HCT116 (cell line): ENCODE data around the gene FURIN. TPM values are rescaled to one million over a fixed set of nuclear protein-coding genes. Genes with fewer than 3 reads are reported as not detected.

Experiments
- ATAC-seq: fragments of 200-7000 bp; cut with Tn5 transposase; 2 replicates; pipeline ENCODE4 v1.9.1; 2020; ENCODE audit warnings: mild to moderate bottlenecking, moderate library complexity
- BruUV-seq: library from RNA; stranded (reverse); fragments of 400-500 nt; replicated peaks from 2 replicates; lab custom pipeline; 2021; lab: Mats Ljungman, UMichigan
- CTCF ChIA-PET: fragments of 300-600 bp; sonication (Branson Sonifier 250); formaldehyde crosslinking; loops from one replicate; lab custom pipeline; 2021; ENCODE audit warnings: antibody characterized with exemption; lab: Charles Lee
- POLR2A ChIA-PET: fragments of 300-600, 350-600 bp; sonication (Branson Sonifier 250); formaldehyde crosslinking; loops from one replicate; lab custom pipeline; 2021; ENCODE audit warnings: antibody characterized with exemption; lab: Charles Lee
- RAD21 ChIA-PET, 2 experiments: fragments of 300-600 bp; sonication (Branson Sonifier 250); formaldehyde crosslinking; loops; one replicate each; lab custom pipeline; 2023; ENCODE audit warnings: low total read pairs in 2 of 2; ENCODE audit not compliant: uncharacterized antibody in 2 of 2, unreplicated experiment in 2 of 2, low non-redundant PET in 1 of 2; lab: Charles Lee
- DNase-seq: peaks from one replicate; pipeline ENCODE4 v3.0.0-alpha.2; 2010; ENCODE audit warnings: low read depth, low spot score
- H2AFZ ChIP-seq: fragments of 200-600 bp; shearing (Covaris generic), sonication (generic); 2 replicates; pipeline ENCODE4 v1.6.1; 2017; ENCODE audit warnings: low read depth, mixed run types, mixed read lengths, antibody characterized with exemption, low read length; ENCODE audit not compliant: poor library complexity, severe bottlenecking
- H3K27ac ChIP-seq: 2 replicates; pipeline ENCODE4 v1.5.1; 2012; ENCODE audit warnings: low read depth, low read length
- H3K27me3 ChIP-seq: fragments of 200-600 bp; sonication (generic); 2 replicates; pipeline ENCODE4 v1.6.1; 2016; ENCODE audit warnings: mixed run types, low read length, mixed read lengths; ENCODE audit not compliant: insufficient read depth
- H3K36me3 ChIP-seq, 2 experiments: fragments of 200-500 bp in 1 of 2; fragments of 200-600 bp in 1 of 2; sonication (Bioruptor generic) in 1 of 2; sonication (generic) in 1 of 2; 2 replicates each; pipeline versions ENCODE4 v1.5.1 to v1.6.1; 2014 to 2016; ENCODE audit warnings: low read length in 2 of 2, inconsistent platforms in 1 of 2, mixed read lengths in 1 of 2, mixed run types in 1 of 2; ENCODE audit not compliant: insufficient read depth in 2 of 2, control insufficient read depth in 1 of 2
- H3K4me1 ChIP-seq, 2 experiments: fragments of 200-600 bp in 1 of 2; sonication (generic) in 1 of 2; 2 replicates each; pipeline versions ENCODE4 v1.5.1 to v1.6.1; 2012 to 2017; ENCODE audit warnings: low read length in 2 of 2, inconsistent platforms in 1 of 2, mild to moderate bottlenecking in 1 of 2, mixed read lengths in 1 of 2, mixed run types in 1 of 2, moderate library complexity in 1 of 2; ENCODE audit not compliant: insufficient read depth in 2 of 2, control insufficient read depth in 1 of 2
- H3K4me2 ChIP-seq: fragments of 200-600 bp; sonication (generic); 2 replicates; pipeline ENCODE4 v1.6.1; 2017; ENCODE audit warnings: mixed run types, low read length, mixed read lengths
- H3K4me3 ChIP-seq, 2 experiments: fragments of 200-600 bp in 1 of 2; sonication (generic) in 1 of 2; replicated peaks in 1 of 2; 2 replicates each; pipeline ENCODE4 v1.5.1; 2011 to 2016; ENCODE audit warnings: low read length in 2 of 2, control low read depth in 1 of 2, low read depth in 1 of 2, mild to moderate bottlenecking in 1 of 2, mixed read lengths in 1 of 2, mixed run types in 1 of 2
- H3K79me2 ChIP-seq: fragments of 200-600 bp; sonication (generic); 2 replicates; pipeline ENCODE4 v1.6.1; 2017; ENCODE audit warnings: mild to moderate bottlenecking, mixed run types, low read length, moderate library complexity, mixed read lengths; ENCODE audit not compliant: insufficient read depth
- H3K9ac ChIP-seq: fragments of 200-600 bp; sonication (generic); 2 replicates; pipeline ENCODE4 v1.6.1; 2016; ENCODE audit warnings: low read length, mixed read lengths
- H3K9me2 ChIP-seq: fragments of 200-600 bp; sonication (generic), shearing (Covaris generic); 2 replicates; pipeline ENCODE4 v1.6.1; 2017; ENCODE audit warnings: mixed run types, mild to moderate bottlenecking, moderate library complexity; ENCODE audit not compliant: insufficient read depth
- H3K9me3 ChIP-seq, 2 experiments: fragments of 200-500 bp in 1 of 2; fragments of 200-600 bp in 1 of 2; sonication (Bioruptor generic) in 1 of 2; sonication (generic) in 1 of 2; 2 replicates each; pipeline ENCODE4 v1.6.1; 2014 to 2017; ENCODE audit warnings: low read length in 2 of 2, mixed read lengths in 2 of 2, inconsistent platforms in 1 of 2, low read depth in 1 of 2, mild to moderate bottlenecking in 1 of 2, mixed run types in 1 of 2, moderate library complexity in 1 of 2; ENCODE audit not compliant: control insufficient read depth in 1 of 2, insufficient read depth in 1 of 2
- H4K20me1 ChIP-seq: fragments of 200-600 bp; sonication (generic), shearing (Covaris generic); 2 replicates; pipeline ENCODE4 v1.6.1; 2017; ENCODE audit warnings: mixed run types, mild to moderate bottlenecking, moderate library complexity; ENCODE audit not compliant: insufficient read depth
- EGR1 ChIP-seq: IDR thresholded peaks from 2 replicates; pipeline ENCODE4 v1.6.1; 2012; ENCODE audit warnings: low read depth
- JUND ChIP-seq: IDR thresholded peaks from 2 replicates; pipeline ENCODE4 v1.6.1; 2012
- RAD21 ChIP-seq: IDR thresholded peaks from 2 replicates; pipeline ENCODE4 v1.6.1; 2012; ENCODE audit warnings: low read depth, mild to moderate bottlenecking
- SP1 ChIP-seq: IDR thresholded peaks from 2 replicates; pipeline ENCODE4 v1.6.1; 2012; ENCODE audit warnings: low read depth
- SRF ChIP-seq: IDR thresholded peaks from 2 replicates; pipeline ENCODE4 v1.6.1; 2012; ENCODE audit warnings: low read depth
- TCF7L2 ChIP-seq: IDR thresholded peaks from 2 replicates; pipeline ENCODE4 v1.7.0; 2011; ENCODE audit warnings: borderline replicate concordance, inconsistent platforms; ENCODE audit not compliant: insufficient read depth, insufficient read length; ENCODE audit errors: extremely low read depth
- ZFX ChIP-seq: fragments of 450-650 bp; IDR thresholded peaks from 2 replicates; pipeline ENCODE4 v1.6.1; 2017
- intact Hi-C: fragments of 100-400 bp; cut with micrococcal nuclease; formaldehyde crosslinking; loops from 2 replicates; pipeline ENCODE4 v1.10.0; 2022
- total RNA-seq: library from RNA; stranded (reverse); gene quantifications from one replicate; pipeline ENCODE4 v1.2.1, GENCODE V29; 2021; ENCODE audit not compliant: unreplicated experiment
- TF ChIP-seq, protein P1 (sequence below): IDR thresholded peaks from 2 replicates; pipeline ENCODE4 v1.6.1; 2012

The FURIN gene
- total RNA-seq, 1 experiment from 2014 or later, result 42.0 TPM

DNA sequence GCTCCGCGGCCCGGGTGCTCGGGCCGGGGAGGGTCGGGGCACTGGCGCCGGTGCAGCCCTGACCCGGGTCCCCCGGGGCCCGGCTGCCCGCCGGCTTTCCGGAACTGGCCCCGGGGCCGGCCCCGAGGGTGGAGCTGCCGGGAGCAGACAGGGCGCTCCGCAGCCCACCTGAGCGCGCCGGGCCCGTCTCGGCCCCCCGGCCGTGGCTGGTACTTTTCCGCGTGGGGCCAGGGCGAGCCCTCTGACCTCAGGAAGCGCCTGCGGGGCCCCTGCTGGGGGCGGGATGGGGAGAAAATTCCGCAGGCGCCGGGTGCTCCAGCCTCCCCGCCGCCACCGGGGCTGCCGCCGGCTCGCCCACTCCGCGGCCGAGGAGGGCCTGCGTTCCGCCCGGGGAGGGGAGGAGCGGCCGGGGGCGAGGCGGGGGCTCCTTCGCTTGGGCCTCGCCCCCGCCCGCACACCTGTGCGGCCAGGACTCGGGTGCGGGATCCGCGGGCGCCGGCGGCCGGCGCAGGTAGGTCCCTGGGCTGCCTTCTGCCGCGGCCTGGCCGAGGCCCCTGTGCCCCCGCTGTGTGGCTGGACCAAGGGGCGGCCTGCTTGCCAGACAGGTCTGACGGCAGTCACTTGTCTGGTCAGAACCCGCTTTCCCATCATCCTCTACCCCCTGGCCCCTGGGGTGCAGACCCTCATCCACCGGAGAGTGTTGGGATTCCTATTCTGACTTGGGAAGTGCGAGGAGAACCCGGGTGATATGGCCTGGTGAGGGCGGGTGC lies 3.5 kb downstream of the FURIN start:
- peak overlapping the region; percentile 97 for H3K4me2 ChIP-seq
- ATAC-seq, result peak; percentile 16
- H3K4me3 ChIP-seq, result peak overlapping the region; percentile 74 to 86
- H3K36me3 ChIP-seq, result peaks cover 0 to 4% of the 10 kb centered on the region in 2 experiments; a peak in 3 of 4 replicates
- TF ChIP-seq EGR1, result no peak
- TF ChIP-seq JUND, result no peak
- TF ChIP-seq, protein P1, sequence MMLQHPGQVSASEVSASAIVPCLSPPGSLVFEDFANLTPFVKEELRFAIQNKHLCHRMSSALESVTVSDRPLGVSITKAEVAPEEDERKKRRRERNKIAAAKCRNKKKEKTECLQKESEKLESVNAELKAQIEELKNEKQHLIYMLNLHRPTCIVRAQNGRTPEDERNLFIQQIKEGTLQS, result no peak
- TF ChIP-seq SP1, result no peak
- peak; percentile 86; the same call in 1 of the 2 replicates for TF ChIP-seq ZFX
- no peak for TF ChIP-seq TCF7L2
- TF ChIP-seq SRF, result no peak
- no peak for TF ChIP-seq RAD21
- RAD21 ChIA-PET, result no interaction called here
- peaks cover 54 to 59% of the 10 kb centered on the region in 2 experiments for H3K4me1 ChIP-seq
- H3K9me3 ChIP-seq, result no peaks in the 10 kb centered on the region
- H3K9me2 ChIP-seq, result no peaks in the 10 kb centered on the region
- H3K27me3 ChIP-seq, result no peaks in the 10 kb centered on the region
- BruUV-seq, result no TSS peak
- peaks cover 38% of the 10 kb centered on the region for H3K79me2 ChIP-seq
- H4K20me1 ChIP-seq, result no peaks in the 10 kb centered on the region
- H2AFZ ChIP-seq, result no peak overlapping the region
- H3K27ac ChIP-seq, result peak overlapping the region; percentile 95
- intact Hi-C loops, result loop anchor here (5.0 kb wide), 1 partner anchor 225 kb away; no protein-coding TSS in a partner anchor
- no peak for DNase-seq
- POLR2A ChIA-PET, result interaction anchor here (1.1 kb wide), 1 partner anchor 63 kb away, joined by 4 read pairs; the partner anchor contains the start of gene UNC45A
- CTCF ChIA-PET, result interaction anchor here (1.1 to 1.8 kb wide), 2 partner anchors 14 to 21 kb away, joined by 3 to 5 read pairs; no protein-coding TSS in a partner anchor
- H3K9ac ChIP-seq, result peak overlapping the region; percentile 83
